Measurements from ENCODE around the gene DCUN1D2.
A peak's percentile ranks its signal among the peaks of the same experiment; 100 is the strongest.

Gene DCUN1D2

DNA sequence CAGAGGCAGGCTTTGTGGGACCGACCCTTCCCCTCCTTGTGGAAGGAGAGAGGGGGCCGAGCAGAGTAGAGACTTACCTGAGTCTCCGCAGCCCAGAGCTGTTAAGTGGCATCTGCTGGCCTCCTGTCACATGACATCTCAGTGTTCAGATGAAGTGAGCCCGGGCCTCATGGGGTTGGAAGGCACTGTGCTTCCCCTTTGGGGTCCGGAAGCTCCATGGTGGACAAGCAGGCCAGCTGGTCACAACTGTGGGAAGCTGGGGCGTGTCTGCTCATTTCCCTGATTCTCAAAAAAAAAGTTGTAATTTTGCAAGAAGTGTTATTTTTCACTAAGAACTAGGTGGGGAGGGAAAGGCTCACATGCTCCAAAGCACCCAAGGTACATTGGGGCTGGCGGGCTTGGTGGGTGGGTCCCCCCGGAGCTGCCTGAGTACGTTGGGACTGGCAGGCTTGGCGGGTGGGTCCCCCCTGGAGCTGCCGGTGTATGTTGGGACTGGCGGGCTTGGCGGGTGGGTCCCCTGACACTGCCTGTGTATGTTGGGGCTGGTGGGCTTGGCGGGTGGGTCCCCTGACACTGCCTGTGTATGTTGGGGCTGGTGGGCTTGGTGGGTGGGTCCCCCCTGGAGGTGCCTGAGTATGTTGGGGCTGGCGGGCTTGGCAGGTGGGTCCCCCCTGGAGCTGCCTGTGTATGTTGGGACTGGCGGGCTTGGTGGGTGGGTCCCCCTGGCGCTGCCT, 18.2 kb upstream of the DCUN1D2 start:
- in situ Hi-C loops (cut with MboI; ENCODE audit: low sequenced_read_pairs): no loop called here
- Histone ChIP-seq H3K27me3 (ENCODE audit: low read depth) (no peaks in the 10 kb centered on the region), H3K36me3 (replicated peaks) (peaks cover 36% of the 10 kb centered on the region), H3K4me1 (no peaks in the 10 kb centered on the region), H3K9me3 (no peaks in the 10 kb centered on the region), H3K4me3 (no peak overlapping the region)
- DNase-seq (ENCODE audit: low spot score in 2 of 2): no peak

DNA sequence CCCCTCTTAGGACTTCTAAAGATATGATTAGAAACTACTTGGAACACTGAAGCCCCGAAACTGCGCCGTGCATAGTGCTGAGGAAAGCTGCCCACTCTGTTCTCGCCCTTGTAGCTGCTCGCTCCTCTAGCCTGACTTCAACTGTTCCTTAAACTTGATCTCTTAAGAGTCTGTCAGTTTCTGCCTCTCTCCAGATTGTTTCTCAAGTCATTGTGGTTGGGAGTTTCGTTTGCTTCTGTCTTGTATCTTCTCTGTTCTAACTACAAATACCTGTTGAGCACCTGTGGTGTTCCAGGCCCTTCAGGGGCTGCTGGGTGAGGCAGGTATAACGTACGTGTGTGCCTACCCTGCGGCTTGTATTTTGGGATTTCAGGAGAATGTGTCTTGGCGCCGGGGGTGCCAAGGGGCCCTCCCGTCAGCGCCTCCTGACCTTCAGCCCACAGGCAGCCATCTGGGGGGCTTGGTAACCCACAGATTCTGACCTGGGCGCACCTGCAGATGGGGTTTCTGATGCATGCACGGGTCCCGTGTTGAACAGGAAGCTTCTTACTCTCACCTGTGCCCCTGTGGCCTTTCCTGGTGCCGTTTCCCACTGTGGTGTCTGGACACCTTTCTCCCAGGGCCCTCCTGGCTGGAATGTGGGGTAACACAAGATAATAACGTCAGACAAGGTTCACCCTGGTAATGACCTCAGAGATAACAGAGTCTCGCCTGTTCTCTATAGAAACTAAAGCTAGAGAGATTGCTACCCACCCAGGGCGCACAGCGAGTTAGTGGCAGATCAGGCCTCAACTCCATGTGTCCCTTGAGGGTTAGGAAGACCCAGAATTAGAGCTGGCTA, 17.2 kb upstream of the DCUN1D2 start:
- Histone ChIP-seq H3K36me3 (replicated peaks) (peaks cover 43% of the 10 kb centered on the region), H3K4me3 (no peak overlapping the region), H3K4me1 (no peaks in the 10 kb centered on the region), H3K9me3 (no peaks in the 10 kb centered on the region), H3K27me3 (ENCODE audit: low read depth) (no peaks in the 10 kb centered on the region)
- DNase-seq (ENCODE audit: low spot score in 2 of 2): no peak
- in situ Hi-C loops (cut with MboI; ENCODE audit: low sequenced_read_pairs): no loop called here

DNA sequence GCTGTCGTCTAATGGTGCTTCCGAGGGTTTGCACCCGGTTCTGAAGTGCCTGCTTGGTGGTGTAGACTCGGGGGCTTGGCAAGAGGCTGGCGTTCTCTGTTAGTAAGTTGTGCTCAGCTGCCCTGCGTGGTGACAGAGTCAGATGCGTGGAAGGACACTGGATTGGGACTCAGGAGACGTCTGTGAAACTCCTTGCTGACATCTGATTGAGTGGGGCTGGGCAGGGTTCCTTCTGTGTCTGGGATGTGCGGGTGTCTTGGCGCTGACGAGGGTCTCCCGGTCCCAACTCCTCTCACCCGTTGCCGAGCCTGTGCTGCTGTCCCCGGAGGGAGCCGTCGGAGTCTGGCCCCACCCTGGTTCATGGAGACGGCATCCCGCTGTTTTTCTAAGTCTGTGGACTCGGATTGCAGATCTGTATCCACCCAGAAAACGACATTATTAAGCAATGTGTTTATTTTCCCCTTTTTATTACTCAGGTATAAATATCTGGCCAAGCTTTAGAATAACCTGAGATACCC, 16.4 kb upstream of the DCUN1D2 start:
- Histone ChIP-seq H3K4me3 (no peak overlapping the region), H3K27me3 (ENCODE audit: low read depth) (no peaks in the 10 kb centered on the region), H3K9me3 (no peaks in the 10 kb centered on the region), H3K36me3 (replicated peaks) (peaks cover 51% of the 10 kb centered on the region), H3K4me1 (no peaks in the 10 kb centered on the region)
- DNase-seq (ENCODE audit: low spot score in 2 of 2): no peak
- in situ Hi-C loops (cut with MboI; ENCODE audit: low sequenced_read_pairs): no loop called here

DNA sequence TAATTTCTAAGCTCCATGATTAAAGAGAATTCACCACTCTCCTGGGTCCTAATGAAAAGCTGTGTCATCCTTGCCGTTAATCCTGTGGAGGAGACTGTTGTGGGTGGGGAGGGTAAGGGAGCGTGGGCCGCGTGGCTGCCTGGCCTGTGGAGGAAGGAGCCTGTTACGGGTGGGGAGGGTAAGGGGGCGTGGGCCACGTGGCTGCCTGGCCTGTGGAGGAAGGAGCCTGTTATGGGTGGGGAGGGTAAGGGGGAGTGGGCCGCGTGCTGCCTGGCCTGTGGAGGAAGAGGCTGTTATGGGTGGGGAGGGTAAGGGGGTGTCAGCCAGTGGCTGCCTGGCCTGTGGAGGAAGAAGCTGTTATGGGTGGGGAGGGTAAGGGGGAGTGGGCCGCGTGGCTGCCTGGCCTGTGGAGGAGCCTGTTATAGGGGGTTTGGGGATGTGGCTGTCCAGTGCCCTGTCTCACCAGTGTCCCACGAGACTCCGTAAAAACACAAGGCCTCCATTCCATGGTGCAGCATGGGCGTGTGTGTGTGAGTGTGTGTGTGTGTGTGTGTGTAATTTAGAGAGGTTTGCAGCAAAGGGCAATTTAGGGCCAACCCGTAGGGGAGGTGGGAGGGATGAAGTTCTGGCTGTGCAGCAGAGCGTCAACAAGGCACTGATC, 15.6 kb upstream of the DCUN1D2 start:
- no peaks in the 10 kb centered on the region for H3K4me1 ChIP-seq
- no peak for DNase-seq (ENCODE audit: low spot score in 2 of 2)
- H3K36me3 ChIP-seq (replicated peaks): peaks cover 54% of the 10 kb centered on the region

DNA sequence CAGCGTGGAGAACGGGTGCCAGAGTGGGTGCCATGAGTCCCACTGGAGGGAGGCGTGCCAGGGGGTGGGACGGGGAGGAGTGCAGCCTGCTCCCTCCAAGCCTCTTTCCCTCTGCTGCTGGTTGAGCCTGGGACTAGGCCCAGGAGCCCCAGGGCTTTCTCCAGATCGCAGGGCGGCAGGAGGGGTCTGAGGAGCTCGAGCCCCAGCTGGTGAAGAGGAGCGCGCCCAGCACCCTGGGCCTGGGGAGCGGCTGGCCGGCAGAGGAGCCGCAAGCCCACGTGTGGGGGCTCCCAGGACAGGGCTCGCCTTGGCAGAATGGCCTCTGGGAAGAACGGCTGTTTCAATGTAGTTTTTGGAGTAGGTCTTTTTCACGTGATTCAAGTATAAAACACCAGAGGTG, 12.2 kb upstream of the DCUN1D2 start:
- H3K9me3 ChIP-seq: no peaks in the 10 kb centered on the region
- in situ Hi-C loops (cut with MboI; ENCODE audit: low sequenced_read_pairs): no loop called here
- no peaks in the 10 kb centered on the region for H3K4me1 ChIP-seq
- DNase-seq (ENCODE audit: low spot score in 2 of 2): no peak
- peaks cover 81% of the 10 kb centered on the region for H3K36me3 ChIP-seq (replicated peaks)
- H3K4me3 ChIP-seq: no peak overlapping the region
- H3K27me3 ChIP-seq (ENCODE audit: low read depth): no peaks in the 10 kb centered on the region

More for the DNA sequence above, 15.6 kb upstream of the DCUN1D2 start:
- no peaks in the 10 kb centered on the region for H3K9me3 ChIP-seq
- H3K27me3 ChIP-seq (ENCODE audit: low read depth): no peaks in the 10 kb centered on the region
- in situ Hi-C loops (cut with MboI; ENCODE audit: low sequenced_read_pairs): no loop called here
- no peak overlapping the region for H3K4me3 ChIP-seq

DNA sequence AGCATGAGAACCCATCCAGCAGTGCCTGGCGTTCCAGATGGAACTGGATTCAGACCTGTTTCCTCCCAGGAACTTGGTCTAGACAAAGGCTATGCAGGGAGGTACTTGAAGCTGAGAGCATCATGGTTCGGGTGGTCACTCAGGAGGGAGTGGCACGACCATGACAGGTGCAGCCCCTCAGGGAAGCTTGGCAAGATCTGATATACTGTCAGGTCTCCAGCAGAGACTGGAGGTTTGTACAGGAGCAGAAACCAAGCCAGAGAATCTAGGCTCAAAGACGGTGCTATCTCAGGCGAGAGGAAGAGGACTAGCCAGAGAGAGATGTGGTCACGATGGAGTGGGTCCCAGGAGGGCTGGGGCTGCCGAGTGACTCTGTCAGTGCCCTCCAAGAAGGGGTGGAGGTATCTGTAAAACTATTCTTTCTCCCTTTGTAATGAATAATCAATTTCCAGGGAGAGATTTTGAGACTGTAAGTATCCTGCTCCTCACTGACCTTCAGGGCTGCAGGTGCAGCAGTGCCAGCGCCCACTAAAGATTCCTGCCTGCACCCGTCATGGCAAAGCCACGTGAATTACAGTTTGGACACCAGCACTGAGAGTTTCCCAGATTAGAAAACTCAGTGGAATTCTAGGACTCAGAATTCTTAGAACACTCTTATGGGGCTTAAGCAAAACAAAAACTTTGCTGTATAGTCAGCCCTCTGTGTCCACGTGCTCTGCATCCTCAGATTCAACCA, 10.2 kb upstream of the DCUN1D2 start:
- H3K27me3 ChIP-seq (ENCODE audit: low read depth): no peaks in the 10 kb centered on the region
- no peak overlapping the region for H3K4me3 ChIP-seq
- no peak for DNase-seq (ENCODE audit: low spot score in 2 of 2)
- no peaks in the 10 kb centered on the region for H3K9me3 ChIP-seq
- H3K4me1 ChIP-seq: no peaks in the 10 kb centered on the region
- in situ Hi-C loops (cut with MboI; ENCODE audit: low sequenced_read_pairs): no loop called here
- peaks cover 93% of the 10 kb centered on the region for H3K36me3 ChIP-seq (replicated peaks)

DNA sequence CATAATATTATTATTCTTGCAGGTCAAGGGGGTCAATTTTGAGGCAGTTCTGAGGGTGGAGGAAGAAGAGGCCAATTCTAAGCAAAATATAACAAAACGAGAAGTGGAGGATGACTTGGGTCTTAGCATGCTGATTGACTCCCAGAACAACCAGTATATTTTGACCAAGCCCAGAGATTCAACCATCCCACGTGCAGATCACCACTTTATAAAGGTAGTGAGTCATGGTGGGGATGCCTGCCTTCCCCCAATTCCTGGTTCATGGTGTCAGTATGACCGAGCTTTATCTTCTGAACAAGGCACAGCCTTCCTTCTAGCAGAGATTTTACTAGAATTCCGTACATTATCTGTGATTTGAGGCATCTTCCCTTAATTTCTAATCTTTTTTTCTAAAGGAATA, 9.4 kb upstream of the DCUN1D2 start:
- Histone ChIP-seq H3K27me3 (ENCODE audit: low read depth) (no peaks in the 10 kb centered on the region), H3K4me3 (no peak overlapping the region), H3K4me1 (no peaks in the 10 kb centered on the region), H3K36me3 (replicated peaks) (peaks cover 93% of the 10 kb centered on the region), H3K9me3 (no peaks in the 10 kb centered on the region)
- no peak for DNase-seq (ENCODE audit: low spot score in 2 of 2)
- in situ Hi-C loops (cut with MboI; ENCODE audit: low sequenced_read_pairs): no loop called here

DNA sequence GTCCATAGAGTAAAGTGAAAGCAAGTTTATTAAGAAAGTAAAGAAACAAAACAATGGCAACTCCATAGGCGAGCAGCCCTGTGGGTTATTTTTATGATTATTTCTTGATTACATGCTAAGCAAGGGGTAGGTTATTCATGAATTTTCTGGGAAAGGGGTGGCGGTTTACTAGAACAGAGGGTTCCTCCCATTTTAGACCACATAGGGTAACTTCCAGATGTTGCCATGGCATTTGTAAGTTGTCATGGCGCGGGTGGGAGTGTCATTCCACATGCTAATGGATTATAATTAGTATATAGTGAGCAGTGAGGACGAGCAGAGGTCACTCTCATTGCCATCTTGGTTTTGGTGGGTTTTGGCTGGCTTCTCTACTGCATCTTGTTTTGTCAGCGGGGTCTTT, 8.4 kb upstream of the DCUN1D2 start:
- in situ Hi-C loops (cut with MboI; ENCODE audit: low sequenced_read_pairs): no loop called here
- peaks cover 90% of the 10 kb centered on the region for H3K36me3 ChIP-seq (replicated peaks)

DNA sequence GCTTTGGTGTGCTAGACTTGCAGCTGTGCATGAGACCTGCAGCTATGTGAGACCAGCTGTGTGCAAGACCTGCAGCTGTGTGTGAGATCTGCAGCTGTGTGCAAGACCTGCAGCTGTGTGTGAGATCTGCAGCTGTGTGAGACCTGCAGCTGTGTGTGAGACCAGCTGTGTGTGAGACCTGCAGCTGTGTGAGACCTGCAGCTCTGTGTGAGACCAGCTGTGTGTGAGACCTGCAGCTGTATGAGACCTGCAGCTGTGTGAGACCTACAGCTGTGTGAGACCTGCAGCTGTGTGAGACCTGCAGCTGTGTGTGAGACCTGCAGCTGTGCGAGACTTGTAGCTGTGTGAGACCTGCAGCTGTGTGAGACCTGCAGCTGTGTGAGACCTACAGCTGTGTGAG, 6.7 kb upstream of the DCUN1D2 start:
- Histone ChIP-seq H3K36me3 (replicated peaks) (peaks cover 76% of the 10 kb centered on the region), H3K9me3 (no peaks in the 10 kb centered on the region), H3K27me3 (ENCODE audit: low read depth) (no peaks in the 10 kb centered on the region), H3K4me1 (peaks cover 15% of the 10 kb centered on the region), H3K4me3 (no peak overlapping the region)
- DNase-seq (ENCODE audit: low spot score in 2 of 2): no peak
- in situ Hi-C loops (cut with MboI; ENCODE audit: low sequenced_read_pairs): no loop called here

More for the DNA sequence above, 8.4 kb upstream of the DCUN1D2 start:
- Histone ChIP-seq H3K4me1 (peaks cover 2% of the 10 kb centered on the region), H3K9me3 (no peaks in the 10 kb centered on the region), H3K4me3 (no peak overlapping the region), H3K27me3 (ENCODE audit: low read depth) (no peaks in the 10 kb centered on the region)
- no peak for DNase-seq (ENCODE audit: low spot score in 2 of 2)

DNA sequence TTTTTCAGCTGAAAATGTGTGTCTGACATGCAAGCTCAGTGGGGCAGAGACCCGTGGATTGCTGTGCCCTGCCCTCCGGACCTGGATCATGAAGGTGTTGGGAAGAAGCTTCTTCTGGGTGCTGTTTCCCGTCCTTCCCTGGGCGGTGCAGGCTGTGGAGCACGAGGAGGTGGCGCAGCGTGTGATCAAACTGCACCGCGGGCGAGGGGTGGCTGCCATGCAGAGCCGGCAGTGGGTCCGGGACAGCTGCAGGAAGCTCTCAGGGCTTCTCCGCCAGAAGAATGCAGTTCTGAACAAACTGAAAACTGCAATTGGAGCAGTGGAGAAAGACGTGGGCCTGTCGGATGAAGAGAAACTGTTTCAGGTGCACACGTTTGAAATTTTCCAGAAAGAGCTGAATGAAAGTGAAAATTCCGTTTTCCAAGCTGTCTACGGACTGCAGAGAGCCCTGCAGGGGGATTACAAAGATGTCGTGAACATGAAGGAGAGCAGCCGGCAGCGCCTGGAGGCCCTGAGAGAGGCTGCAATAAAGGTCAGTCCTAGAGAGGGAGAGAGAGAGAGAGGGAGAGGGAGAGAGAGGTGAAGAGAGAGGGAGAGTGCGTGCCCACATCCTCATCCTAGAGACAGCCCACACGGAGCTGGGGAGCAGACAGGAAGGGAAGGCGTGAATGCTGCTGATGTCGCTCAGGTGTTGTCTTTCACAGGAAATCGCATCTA, 5.1 kb upstream of the DCUN1D2 start:
- H3K27me3 ChIP-seq (ENCODE audit: low read depth): no peaks in the 10 kb centered on the region
- in situ Hi-C loops (cut with MboI; ENCODE audit: low sequenced_read_pairs): no loop called here
- H3K36me3 ChIP-seq (replicated peaks): peaks cover 60% of the 10 kb centered on the region
- no peaks in the 10 kb centered on the region for H3K9me3 ChIP-seq
- no peak for DNase-seq (ENCODE audit: low spot score in 2 of 2)
- peaks cover 16% of the 10 kb centered on the region for H3K4me1 ChIP-seq
- H3K4me3 ChIP-seq: no peak overlapping the region

DNA sequence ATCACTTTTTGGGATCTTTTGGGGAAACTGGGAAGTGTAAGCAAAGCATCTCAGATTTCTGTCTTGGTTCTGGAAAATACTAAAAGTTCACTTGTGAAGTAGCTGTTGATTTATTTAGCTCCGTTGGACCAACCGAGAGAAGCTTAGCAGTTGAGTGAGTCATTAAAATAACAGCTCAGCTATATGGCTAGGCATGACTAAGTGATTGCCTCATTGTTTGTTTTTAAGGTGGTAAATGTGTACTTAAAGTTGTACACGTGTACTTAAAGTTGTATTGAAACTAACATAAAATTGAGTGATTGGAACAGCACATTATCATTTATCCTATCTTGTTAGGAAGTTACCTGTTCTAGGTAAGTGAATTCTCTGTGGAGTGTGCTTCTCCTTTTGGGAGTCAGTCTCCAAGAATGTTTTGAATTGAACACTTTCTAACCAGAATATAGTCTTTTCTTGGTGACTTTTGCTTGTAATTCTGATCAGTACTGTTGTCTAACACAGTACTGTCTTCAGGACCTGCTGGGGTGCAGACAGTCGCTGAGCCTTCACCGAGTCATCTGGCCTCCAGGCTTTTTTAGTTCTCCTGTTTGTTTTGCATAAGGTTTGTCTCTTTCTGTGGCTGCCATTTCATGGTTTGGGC, 2.9 kb upstream of the DCUN1D2 start:
- Histone ChIP-seq H3K27me3 (ENCODE audit: low read depth) (no peaks in the 10 kb centered on the region), H3K4me3 (0 out of 2 replicates have a peak overlapping the region, but pooled peaks have one; percentile 1), H3K36me3 (replicated peaks) (peaks cover 38% of the 10 kb centered on the region), H3K9me3 (no peaks in the 10 kb centered on the region), H3K4me1 (peaks cover 16% of the 10 kb centered on the region)
- in situ Hi-C loops (cut with MboI; ENCODE audit: low sequenced_read_pairs): no loop called here
- peak in 1 of 2 experiments; percentile 44 for DNase-seq (ENCODE audit: low spot score in 2 of 2)

DNA sequence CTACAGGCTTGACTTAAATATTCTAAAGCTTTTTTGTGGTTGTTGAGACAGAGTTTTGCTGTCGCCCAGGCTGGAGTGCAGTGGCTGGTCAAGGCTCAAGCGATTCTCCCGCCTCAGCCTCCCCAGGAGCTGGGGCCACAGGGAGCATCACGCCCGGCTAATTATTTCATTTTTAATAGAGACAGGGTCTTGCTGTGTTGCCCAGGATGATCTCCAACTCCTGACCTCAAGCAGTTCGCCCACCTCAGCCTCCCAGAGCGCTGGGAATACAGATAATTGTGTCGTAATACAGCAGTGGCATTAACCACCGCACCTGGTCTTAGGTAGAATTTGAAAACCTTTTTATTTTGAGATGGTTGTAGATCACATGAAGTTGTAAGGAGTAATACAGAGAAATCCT, 1.5 kb upstream of the DCUN1D2 start:
- Histone ChIP-seq H3K27me3 (ENCODE audit: low read depth) (no peaks in the 10 kb centered on the region), H3K36me3 (replicated peaks) (peaks cover 28% of the 10 kb centered on the region), H3K9me3 (no peaks in the 10 kb centered on the region), H3K4me3 (peak overlapping the region; percentile 64), H3K4me1 (peaks cover 21% of the 10 kb centered on the region)
- DNase-seq (ENCODE audit: low spot score in 2 of 2): no peak
- in situ Hi-C loops (cut with MboI; ENCODE audit: low sequenced_read_pairs): no loop called here
